Measurements from ENCODE around the gene SEC23B. TPM values are rescaled to one million over a fixed set of nuclear protein-coding genes. Genes with fewer than 3 reads are reported as not detected.
A peak's percentile ranks its signal among the peaks of the same experiment; 100 is the strongest.

The SEC23B gene
- polyA plus RNA-seq, 1 experiment = 49.2 TPM

DNA sequence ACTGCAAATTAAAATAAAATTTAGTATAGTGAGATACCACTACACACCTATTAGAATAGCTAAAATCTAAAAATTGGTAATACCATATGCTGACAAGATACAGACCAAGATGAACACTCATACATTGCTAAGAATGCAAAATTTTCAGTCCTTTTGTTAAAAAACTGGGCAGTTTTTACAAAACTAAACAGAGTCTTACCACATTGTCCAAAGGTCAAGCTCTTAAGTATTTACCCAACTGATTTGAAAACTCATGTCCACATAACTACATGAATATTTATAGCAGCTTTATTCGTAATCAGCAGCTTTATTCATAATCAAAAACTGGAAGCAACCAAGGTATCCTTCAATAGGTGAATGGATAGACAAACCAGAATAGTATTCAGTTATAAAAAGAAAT lies 30.5 kb upstream of the SEC23B start:
- CTCF ChIA-PET = no interaction called here
- peaks cover 3% of the 10 kb centered on the region; the same call in 1 of the 2 replicates for H3K36me3 ChIP-seq (ENCODE audit: control insufficient read depth, insufficient read depth, low read length)
- TF ChIP-seq, protein P1, sequence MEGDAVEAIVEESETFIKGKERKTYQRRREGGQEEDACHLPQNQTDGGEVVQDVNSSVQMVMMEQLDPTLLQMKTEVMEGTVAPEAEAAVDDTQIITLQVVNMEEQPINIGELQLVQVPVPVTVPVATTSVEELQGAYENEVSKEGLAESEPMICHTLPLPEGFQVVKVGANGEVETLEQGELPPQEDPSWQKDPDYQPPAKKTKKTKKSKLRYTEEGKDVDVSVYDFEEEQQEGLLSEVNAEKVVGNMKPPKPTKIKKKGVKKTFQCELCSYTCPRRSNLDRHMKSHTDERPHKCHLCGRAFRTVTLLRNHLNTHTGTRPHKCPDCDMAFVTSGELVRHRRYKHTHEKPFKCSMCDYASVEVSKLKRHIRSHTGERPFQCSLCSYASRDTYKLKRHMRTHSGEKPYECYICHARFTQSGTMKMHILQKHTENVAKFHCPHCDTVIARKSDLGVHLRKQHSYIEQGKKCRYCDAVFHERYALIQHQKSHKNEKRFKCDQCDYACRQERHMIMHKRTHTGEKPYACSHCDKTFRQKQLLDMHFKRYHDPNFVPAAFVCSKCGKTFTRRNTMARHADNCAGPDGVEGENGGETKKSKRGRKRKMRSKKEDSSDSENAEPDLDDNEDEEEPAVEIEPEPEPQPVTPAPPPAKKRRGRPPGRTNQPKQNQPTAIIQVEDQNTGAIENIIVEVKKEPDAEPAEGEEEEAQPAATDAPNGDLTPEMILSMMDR (IDR thresholded peaks at IDR 0.05; ENCODE audit: insufficient read depth, low read depth, low read length) = no peak
- POLR2A ChIA-PET = no interaction called here
- no peak for DNase-seq (ENCODE audit: low read depth)
- no peaks in the 10 kb centered on the region for H3K27me3 ChIP-seq (ENCODE audit: control insufficient read depth, insufficient read depth, low read length)
- no peak overlapping the region for H3K4me3 ChIP-seq (ENCODE audit: low read depth, low read length)

DNA sequence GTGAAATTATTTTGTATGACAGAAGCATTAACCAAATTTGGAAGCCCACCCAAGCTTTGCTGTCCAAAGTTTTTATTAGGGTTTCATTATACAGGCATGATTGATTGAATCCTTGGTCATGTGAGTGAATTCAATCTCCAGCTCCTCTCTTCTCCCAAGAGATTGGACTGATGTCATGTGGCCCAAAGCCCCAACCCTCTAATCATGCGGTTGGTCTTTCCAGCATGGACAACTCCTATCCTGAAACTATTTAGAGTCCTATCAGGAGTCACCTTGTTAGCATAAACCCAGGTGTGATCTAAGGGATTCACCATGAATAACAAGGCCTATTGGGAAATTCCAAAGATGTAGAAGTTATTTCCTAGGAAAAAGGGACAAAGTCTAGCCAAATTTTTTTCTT lies 29.9 kb upstream of the SEC23B start:
- ChIA-PET CTCF (no interaction called here), POLR2A (no interaction called here)
- Histone ChIP-seq H3K36me3 (ENCODE audit: control insufficient read depth, insufficient read depth, low read length) (peaks cover 8% of the 10 kb centered on the region), H3K4me3 (ENCODE audit: low read depth, low read length) (no peak overlapping the region), H3K27me3 (ENCODE audit: control insufficient read depth, insufficient read depth, low read length) (no peaks in the 10 kb centered on the region)
- DNase-seq (ENCODE audit: low read depth) = no peak
- TF ChIP-seq, protein P1 (IDR thresholded peaks at IDR 0.05; ENCODE audit: insufficient read depth, low read depth, low read length) = no peak

DNA sequence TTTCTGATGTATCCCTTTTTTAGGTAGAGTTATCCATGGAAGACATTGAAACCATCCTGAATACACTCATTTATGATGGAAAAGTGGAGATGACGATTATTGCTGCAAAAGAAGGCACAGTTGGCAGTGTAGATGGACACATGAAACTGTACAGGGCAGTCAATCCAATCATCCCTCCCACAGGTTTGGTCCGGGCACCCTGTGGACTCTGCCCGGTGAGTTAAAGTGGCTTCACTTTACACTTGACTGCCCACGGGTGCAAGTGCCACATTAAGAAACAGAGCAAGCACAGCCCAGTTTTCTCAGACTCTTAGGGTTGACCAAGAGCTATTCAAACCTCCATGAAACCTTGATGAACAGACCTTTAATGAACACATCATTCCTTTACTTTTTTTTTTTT lies 26.1 kb upstream of the SEC23B start:
- POLR2A ChIA-PET = no interaction called here
- CTCF ChIA-PET = no interaction called here
- peaks cover 8% of the 10 kb centered on the region for H3K36me3 ChIP-seq (ENCODE audit: control insufficient read depth, insufficient read depth, low read length)

DNA sequence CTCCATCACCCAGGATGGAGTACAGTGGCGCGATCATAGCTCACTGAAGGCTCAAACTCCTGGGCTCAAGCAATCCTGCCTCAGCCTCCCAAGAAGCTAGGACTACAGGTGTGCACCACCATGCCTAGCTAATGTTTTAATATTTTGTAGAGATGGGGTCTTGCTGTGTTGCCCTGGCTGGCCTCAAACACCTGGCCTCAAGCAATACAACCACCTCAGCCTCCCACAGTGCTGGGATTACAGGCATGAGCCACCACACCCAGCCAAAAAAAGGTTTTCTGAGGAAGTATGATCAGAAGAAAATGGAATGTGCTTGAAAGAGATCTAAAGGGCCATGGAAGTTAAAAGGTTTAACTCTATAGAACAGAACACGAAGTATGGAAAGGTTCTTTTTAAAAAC lies 19.4 kb upstream of the SEC23B start:
- POLR2A ChIA-PET = no interaction called here
- TF ChIP-seq, protein P1 (IDR thresholded peaks at IDR 0.05; ENCODE audit: insufficient read depth, low read depth, low read length) = no peak
- DNase-seq (ENCODE audit: low read depth) = no peak
- Histone ChIP-seq H3K36me3 (ENCODE audit: control insufficient read depth, insufficient read depth, low read length) (no peaks in the 10 kb centered on the region), H3K27me3 (ENCODE audit: control insufficient read depth, insufficient read depth, low read length) (no peaks in the 10 kb centered on the region), H3K4me3 (ENCODE audit: low read depth, low read length) (no peak overlapping the region)
- CTCF ChIA-PET = interaction anchor here (0.6 to 1.1 kb wide), 2 partner anchors 18 to 100 kb away, joined by 3 read pairs; no protein-coding TSS in a partner anchor

More for the DNA sequence above, 26.1 kb upstream of the SEC23B start:
- Histone ChIP-seq H3K4me3 (ENCODE audit: low read depth, low read length) (no peak overlapping the region), H3K27me3 (ENCODE audit: control insufficient read depth, insufficient read depth, low read length) (no peaks in the 10 kb centered on the region)
- DNase-seq (ENCODE audit: low read depth) = no peak
- TF ChIP-seq, protein P1 (IDR thresholded peaks at IDR 0.05; ENCODE audit: insufficient read depth, low read depth, low read length) = no peak

DNA sequence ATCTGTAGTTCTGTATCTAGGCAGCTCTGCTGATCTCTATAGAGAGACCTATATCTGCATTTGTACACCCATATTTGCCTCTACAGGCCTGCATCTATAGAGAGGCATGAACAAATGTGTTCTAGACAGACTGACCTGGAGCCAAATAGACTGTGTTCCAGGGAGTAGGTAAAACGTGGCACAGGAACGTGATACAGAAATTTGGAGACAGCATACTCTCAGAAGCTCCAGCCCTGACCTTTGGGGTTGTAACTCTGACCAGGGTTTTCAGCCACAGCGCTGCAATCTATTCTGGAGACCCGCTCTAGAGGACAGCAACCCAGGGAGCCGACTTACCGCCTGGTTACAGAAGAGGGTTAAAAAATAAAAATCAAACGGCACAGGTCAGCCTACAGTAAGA lies 11.7 kb upstream of the SEC23B start:
- Histone ChIP-seq H3K4me3 (ENCODE audit: low read depth, low read length) (peak overlapping the region; percentile 76), H3K36me3 (ENCODE audit: control insufficient read depth, insufficient read depth, low read length) (no peaks in the 10 kb centered on the region), H3K27me3 (ENCODE audit: control insufficient read depth, insufficient read depth, low read length) (no peaks in the 10 kb centered on the region)
- POLR2A ChIA-PET = no interaction called here
- TF ChIP-seq, protein P1 (IDR thresholded peaks at IDR 0.05; ENCODE audit: insufficient read depth, low read depth, low read length) = no peak
- DNase-seq (ENCODE audit: low read depth) = no peak
- CTCF ChIA-PET = interaction anchor here (1.0 to 2.1 kb wide), 3 partner anchors 9 to 83 kb away, joined by 4 to 11 read pairs (median 5); partner anchors contain the start of gene SEC23B

Measured in BJ (cell line).